HCT116 (cell line): ENCODE results near the gene SEMA4C. TPM values are rescaled to one million over a fixed set of nuclear protein-coding genes. Genes with fewer than 3 reads are reported as not detected.

Experiments
- ATAC-seq: fragments of 200-7000 bp; cut with Tn5 transposase; 2 replicates; pipeline ENCODE4 v1.9.1; 2020; ENCODE audit warnings: mild to moderate bottlenecking, moderate library complexity
- BruUV-seq: library from RNA; stranded (reverse); fragments of 400-500 nt; replicated peaks from 2 replicates; lab custom pipeline; 2021; lab: Mats Ljungman, UMichigan
- CTCF ChIA-PET: fragments of 300-600 bp; sonication (Branson Sonifier 250); formaldehyde crosslinking; loops from one replicate; lab custom pipeline; 2021; ENCODE audit warnings: antibody characterized with exemption; lab: Charles Lee
- POLR2A ChIA-PET: fragments of 300-600, 350-600 bp; sonication (Branson Sonifier 250); formaldehyde crosslinking; loops from one replicate; lab custom pipeline; 2021; ENCODE audit warnings: antibody characterized with exemption; lab: Charles Lee
- RAD21 ChIA-PET, 2 experiments: fragments of 300-600 bp; sonication (Branson Sonifier 250); formaldehyde crosslinking; loops; one replicate each; lab custom pipeline; 2023; ENCODE audit warnings: low total read pairs in 2 of 2; ENCODE audit not compliant: uncharacterized antibody in 2 of 2, unreplicated experiment in 2 of 2, low non-redundant PET in 1 of 2; lab: Charles Lee
- DNase-seq: peaks from one replicate; pipeline ENCODE4 v3.0.0-alpha.2; 2010; ENCODE audit warnings: low read depth, low spot score
- H2AFZ ChIP-seq: fragments of 200-600 bp; shearing (Covaris generic), sonication (generic); 2 replicates; pipeline ENCODE4 v1.6.1; 2017; ENCODE audit warnings: low read depth, mixed run types, mixed read lengths, antibody characterized with exemption, low read length; ENCODE audit not compliant: poor library complexity, severe bottlenecking
- H3K27ac ChIP-seq: 2 replicates; pipeline ENCODE4 v1.5.1; 2012; ENCODE audit warnings: low read depth, low read length
- H3K27me3 ChIP-seq: fragments of 200-600 bp; sonication (generic); 2 replicates; pipeline ENCODE4 v1.6.1; 2016; ENCODE audit warnings: mixed run types, low read length, mixed read lengths; ENCODE audit not compliant: insufficient read depth
- H3K36me3 ChIP-seq, 2 experiments: fragments of 200-500 bp in 1 of 2; fragments of 200-600 bp in 1 of 2; sonication (Bioruptor generic) in 1 of 2; sonication (generic) in 1 of 2; 2 replicates each; pipeline versions ENCODE4 v1.5.1 to v1.6.1; 2014 to 2016; ENCODE audit warnings: low read length in 2 of 2, inconsistent platforms in 1 of 2, mixed read lengths in 1 of 2, mixed run types in 1 of 2; ENCODE audit not compliant: insufficient read depth in 2 of 2, control insufficient read depth in 1 of 2
- H3K4me1 ChIP-seq, 2 experiments: fragments of 200-600 bp in 1 of 2; sonication (generic) in 1 of 2; 2 replicates each; pipeline versions ENCODE4 v1.5.1 to v1.6.1; 2012 to 2017; ENCODE audit warnings: low read length in 2 of 2, inconsistent platforms in 1 of 2, mild to moderate bottlenecking in 1 of 2, mixed read lengths in 1 of 2, mixed run types in 1 of 2, moderate library complexity in 1 of 2; ENCODE audit not compliant: insufficient read depth in 2 of 2, control insufficient read depth in 1 of 2
- H3K4me2 ChIP-seq: fragments of 200-600 bp; sonication (generic); 2 replicates; pipeline ENCODE4 v1.6.1; 2017; ENCODE audit warnings: mixed run types, low read length, mixed read lengths
- H3K4me3 ChIP-seq, 2 experiments: fragments of 200-600 bp in 1 of 2; sonication (generic) in 1 of 2; replicated peaks in 1 of 2; 2 replicates each; pipeline ENCODE4 v1.5.1; 2011 to 2016; ENCODE audit warnings: low read length in 2 of 2, control low read depth in 1 of 2, low read depth in 1 of 2, mild to moderate bottlenecking in 1 of 2, mixed read lengths in 1 of 2, mixed run types in 1 of 2
- H3K79me2 ChIP-seq: fragments of 200-600 bp; sonication (generic); 2 replicates; pipeline ENCODE4 v1.6.1; 2017; ENCODE audit warnings: mild to moderate bottlenecking, mixed run types, low read length, moderate library complexity, mixed read lengths; ENCODE audit not compliant: insufficient read depth
- H3K9ac ChIP-seq: fragments of 200-600 bp; sonication (generic); 2 replicates; pipeline ENCODE4 v1.6.1; 2016; ENCODE audit warnings: low read length, mixed read lengths
- H3K9me2 ChIP-seq: fragments of 200-600 bp; sonication (generic), shearing (Covaris generic); 2 replicates; pipeline ENCODE4 v1.6.1; 2017; ENCODE audit warnings: mixed run types, mild to moderate bottlenecking, moderate library complexity; ENCODE audit not compliant: insufficient read depth
- H3K9me3 ChIP-seq, 2 experiments: fragments of 200-500 bp in 1 of 2; fragments of 200-600 bp in 1 of 2; sonication (Bioruptor generic) in 1 of 2; sonication (generic) in 1 of 2; 2 replicates each; pipeline ENCODE4 v1.6.1; 2014 to 2017; ENCODE audit warnings: low read length in 2 of 2, mixed read lengths in 2 of 2, inconsistent platforms in 1 of 2, low read depth in 1 of 2, mild to moderate bottlenecking in 1 of 2, mixed run types in 1 of 2, moderate library complexity in 1 of 2; ENCODE audit not compliant: control insufficient read depth in 1 of 2, insufficient read depth in 1 of 2
- H4K20me1 ChIP-seq: fragments of 200-600 bp; sonication (generic), shearing (Covaris generic); 2 replicates; pipeline ENCODE4 v1.6.1; 2017; ENCODE audit warnings: mixed run types, mild to moderate bottlenecking, moderate library complexity; ENCODE audit not compliant: insufficient read depth
- CBX3 ChIP-seq: IDR thresholded peaks from 2 replicates; pipeline ENCODE4 v1.6.1; 2012; ENCODE audit warnings: low read depth
- CEBPB ChIP-seq: IDR thresholded peaks from 2 replicates; pipeline ENCODE4 v1.6.1; 2012; ENCODE audit warnings: low read depth
- JUND ChIP-seq: IDR thresholded peaks from 2 replicates; pipeline ENCODE4 v1.6.1; 2012
- SP1 ChIP-seq: IDR thresholded peaks from 2 replicates; pipeline ENCODE4 v1.6.1; 2012; ENCODE audit warnings: low read depth
- YY1 ChIP-seq: IDR thresholded peaks from 2 replicates; pipeline ENCODE4 v1.6.1; 2011; ENCODE audit warnings: low read length, low read depth, moderate library complexity, mild to moderate bottlenecking; ENCODE audit not compliant: insufficient replicate concordance; ENCODE audit errors: extremely low read depth
- intact Hi-C: fragments of 100-400 bp; cut with micrococcal nuclease; formaldehyde crosslinking; loops from 2 replicates; pipeline ENCODE4 v1.10.0; 2022
- total RNA-seq: library from RNA; stranded (reverse); gene quantifications from one replicate; pipeline ENCODE4 v1.2.1, GENCODE V29; 2021; ENCODE audit not compliant: unreplicated experiment
- TF ChIP-seq, protein P1 (sequence below), 3 experiments: fragments of 200-600 bp in 1 of 3; sonication (generic) in 1 of 3; IDR thresholded peaks in 2 of 3; conservative IDR thresholded peaks in 1 of 3; 2 replicates each; pipeline ENCODE4 v1.5.1; 2012 to 2017; ENCODE audit warnings: low read depth in 2 of 3, low read length in 2 of 3, antibody characterized with exemption in 1 of 3, borderline replicate concordance in 1 of 3, control low read depth in 1 of 3, mild to moderate bottlenecking in 1 of 3, mixed read lengths in 1 of 3, mixed run types in 1 of 3, moderate library complexity in 1 of 3; ENCODE audit not compliant: insufficient read depth in 1 of 3
- TF ChIP-seq, protein P2 (sequence below): IDR thresholded peaks from 2 replicates; pipeline ENCODE4 v1.6.1; 2012; ENCODE audit warnings: low read depth
- TF ChIP-seq, protein P3 (sequence below): IDR thresholded peaks from 2 replicates; pipeline ENCODE4 v1.6.1; 2011; ENCODE audit warnings: mild to moderate bottlenecking, low read length, moderate library complexity; ENCODE audit not compliant: insufficient replicate concordance; ENCODE audit errors: extremely low read depth

Gene SEMA4C
- total RNA-seq, 1 experiment from 2014 or later, result 25.4 TPM

DNA sequence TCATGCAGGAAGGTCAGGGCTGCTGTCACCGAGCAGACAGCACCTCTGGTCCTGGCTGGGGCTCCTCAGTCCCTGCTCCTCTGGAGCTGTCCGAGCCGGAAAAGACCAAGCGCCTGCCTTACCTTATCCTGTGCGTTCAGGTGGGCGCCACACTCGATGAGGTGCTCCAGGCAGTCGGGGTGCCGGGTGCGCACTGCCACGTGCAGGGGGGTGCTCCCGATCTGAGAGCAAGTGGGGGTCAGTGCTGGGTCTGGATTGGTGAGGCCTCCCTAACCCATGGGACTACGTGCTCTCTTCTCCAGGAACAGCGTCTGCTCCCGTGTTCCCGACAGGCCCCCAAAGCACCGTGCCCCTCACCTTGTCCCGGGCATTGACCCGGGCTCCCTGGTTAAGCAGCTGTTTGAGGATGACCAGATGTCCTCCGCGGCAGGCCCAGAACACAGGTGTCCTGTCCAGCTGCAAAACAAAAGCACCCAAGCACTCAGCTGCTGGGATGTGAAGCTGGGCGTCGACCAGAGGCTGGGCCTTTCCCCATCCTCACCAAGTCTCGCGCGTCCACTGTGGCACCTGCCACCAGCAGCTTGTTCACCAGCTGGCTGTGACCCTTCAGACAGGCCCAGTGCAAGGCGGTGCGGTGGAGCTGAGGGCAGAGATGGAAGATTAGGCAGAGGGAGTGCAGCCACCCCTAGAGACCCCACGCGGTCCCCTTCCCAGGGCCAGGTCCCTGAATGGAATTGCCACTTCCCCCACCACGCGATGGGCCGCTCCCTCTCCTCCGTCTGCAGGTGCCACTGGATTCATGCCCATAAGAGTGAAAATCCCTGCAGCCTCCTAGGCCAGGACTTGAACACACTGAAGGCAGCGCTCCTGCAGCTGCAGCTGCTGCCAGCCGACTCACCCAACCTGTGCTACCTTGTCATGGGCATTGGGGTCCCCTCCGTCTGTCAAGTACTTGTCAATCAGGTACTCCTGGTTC is 29.7 kb downstream of the SEMA4C start:
- ChIA-PET RAD21 (no interaction called here), POLR2A (no interaction called here)
- BruUV-seq, result no TSS peak
- no peak overlapping the region for H3K9ac ChIP-seq
- H3K4me3 ChIP-seq, result no peak overlapping the region
- H3K4me2 ChIP-seq, result no peak overlapping the region
- intact Hi-C loops, result no loop called here
- no peak overlapping the region for H3K27ac ChIP-seq
- no peak for TF ChIP-seq JUND
- no peak for TF ChIP-seq CEBPB
- TF ChIP-seq, protein P1, sequence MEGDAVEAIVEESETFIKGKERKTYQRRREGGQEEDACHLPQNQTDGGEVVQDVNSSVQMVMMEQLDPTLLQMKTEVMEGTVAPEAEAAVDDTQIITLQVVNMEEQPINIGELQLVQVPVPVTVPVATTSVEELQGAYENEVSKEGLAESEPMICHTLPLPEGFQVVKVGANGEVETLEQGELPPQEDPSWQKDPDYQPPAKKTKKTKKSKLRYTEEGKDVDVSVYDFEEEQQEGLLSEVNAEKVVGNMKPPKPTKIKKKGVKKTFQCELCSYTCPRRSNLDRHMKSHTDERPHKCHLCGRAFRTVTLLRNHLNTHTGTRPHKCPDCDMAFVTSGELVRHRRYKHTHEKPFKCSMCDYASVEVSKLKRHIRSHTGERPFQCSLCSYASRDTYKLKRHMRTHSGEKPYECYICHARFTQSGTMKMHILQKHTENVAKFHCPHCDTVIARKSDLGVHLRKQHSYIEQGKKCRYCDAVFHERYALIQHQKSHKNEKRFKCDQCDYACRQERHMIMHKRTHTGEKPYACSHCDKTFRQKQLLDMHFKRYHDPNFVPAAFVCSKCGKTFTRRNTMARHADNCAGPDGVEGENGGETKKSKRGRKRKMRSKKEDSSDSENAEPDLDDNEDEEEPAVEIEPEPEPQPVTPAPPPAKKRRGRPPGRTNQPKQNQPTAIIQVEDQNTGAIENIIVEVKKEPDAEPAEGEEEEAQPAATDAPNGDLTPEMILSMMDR (IDR thresholded peaks at IDR 0.05 in 2 of 3, conservative IDR thresholded peaks at IDR 0.05 in 1 of 3; ENCODE audit: borderline replicate concordance in 1 of 3, insufficient read depth in 1 of 3, low read depth in 2 of 3, low read length in 2 of 3), result no peak
- TF ChIP-seq SP1, result no peak
- TF ChIP-seq CBX3, result no peak
- TF ChIP-seq, protein P2, sequence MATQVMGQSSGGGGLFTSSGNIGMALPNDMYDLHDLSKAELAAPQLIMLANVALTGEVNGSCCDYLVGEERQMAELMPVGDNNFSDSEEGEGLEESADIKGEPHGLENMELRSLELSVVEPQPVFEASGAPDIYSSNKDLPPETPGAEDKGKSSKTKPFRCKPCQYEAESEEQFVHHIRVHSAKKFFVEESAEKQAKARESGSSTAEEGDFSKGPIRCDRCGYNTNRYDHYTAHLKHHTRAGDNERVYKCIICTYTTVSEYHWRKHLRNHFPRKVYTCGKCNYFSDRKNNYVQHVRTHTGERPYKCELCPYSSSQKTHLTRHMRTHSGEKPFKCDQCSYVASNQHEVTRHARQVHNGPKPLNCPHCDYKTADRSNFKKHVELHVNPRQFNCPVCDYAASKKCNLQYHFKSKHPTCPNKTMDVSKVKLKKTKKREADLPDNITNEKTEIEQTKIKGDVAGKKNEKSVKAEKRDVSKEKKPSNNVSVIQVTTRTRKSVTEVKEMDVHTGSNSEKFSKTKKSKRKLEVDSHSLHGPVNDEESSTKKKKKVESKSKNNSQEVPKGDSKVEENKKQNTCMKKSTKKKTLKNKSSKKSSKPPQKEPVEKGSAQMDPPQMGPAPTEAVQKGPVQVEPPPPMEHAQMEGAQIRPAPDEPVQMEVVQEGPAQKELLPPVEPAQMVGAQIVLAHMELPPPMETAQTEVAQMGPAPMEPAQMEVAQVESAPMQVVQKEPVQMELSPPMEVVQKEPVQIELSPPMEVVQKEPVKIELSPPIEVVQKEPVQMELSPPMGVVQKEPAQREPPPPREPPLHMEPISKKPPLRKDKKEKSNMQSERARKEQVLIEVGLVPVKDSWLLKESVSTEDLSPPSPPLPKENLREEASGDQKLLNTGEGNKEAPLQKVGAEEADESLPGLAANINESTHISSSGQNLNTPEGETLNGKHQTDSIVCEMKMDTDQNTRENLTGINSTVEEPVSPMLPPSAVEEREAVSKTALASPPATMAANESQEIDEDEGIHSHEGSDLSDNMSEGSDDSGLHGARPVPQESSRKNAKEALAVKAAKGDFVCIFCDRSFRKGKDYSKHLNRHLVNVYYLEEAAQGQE, result no peak
- TF ChIP-seq, protein P3, sequence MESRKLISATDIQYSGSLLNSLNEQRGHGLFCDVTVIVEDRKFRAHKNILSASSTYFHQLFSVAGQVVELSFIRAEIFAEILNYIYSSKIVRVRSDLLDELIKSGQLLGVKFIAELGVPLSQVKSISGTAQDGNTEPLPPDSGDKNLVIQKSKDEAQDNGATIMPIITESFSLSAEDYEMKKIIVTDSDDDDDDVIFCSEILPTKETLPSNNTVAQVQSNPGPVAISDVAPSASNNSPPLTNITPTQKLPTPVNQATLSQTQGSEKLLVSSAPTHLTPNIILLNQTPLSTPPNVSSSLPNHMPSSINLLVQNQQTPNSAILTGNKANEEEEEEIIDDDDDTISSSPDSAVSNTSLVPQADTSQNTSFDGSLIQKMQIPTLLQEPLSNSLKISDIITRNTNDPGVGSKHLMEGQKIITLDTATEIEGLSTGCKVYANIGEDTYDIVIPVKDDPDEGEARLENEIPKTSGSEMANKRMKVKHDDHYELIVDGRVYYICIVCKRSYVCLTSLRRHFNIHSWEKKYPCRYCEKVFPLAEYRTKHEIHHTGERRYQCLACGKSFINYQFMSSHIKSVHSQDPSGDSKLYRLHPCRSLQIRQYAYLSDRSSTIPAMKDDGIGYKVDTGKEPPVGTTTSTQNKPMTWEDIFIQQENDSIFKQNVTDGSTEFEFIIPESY, result no peak
- no peak for TF ChIP-seq YY1
- TF ChIP-seq, all 23 proteins: peak for 0
- ATAC-seq (no peak), DNase-seq (no peak)
- CTCF ChIA-PET, result no interaction called here
- no peaks in the 10 kb centered on the region for H3K79me2 ChIP-seq
- H3K27me3 ChIP-seq, result no peaks in the 10 kb centered on the region
- H4K20me1 ChIP-seq, result no peaks in the 10 kb centered on the region
- H2AFZ ChIP-seq, result no peak overlapping the region
- no peaks in the 10 kb centered on the region for H3K4me1 ChIP-seq
- H3K9me2 ChIP-seq, result no peaks in the 10 kb centered on the region
- no peaks in the 10 kb centered on the region for H3K9me3 ChIP-seq
- H3K36me3 ChIP-seq, result 0 out of 4 replicates have a peak, but pooled peaks cover 0 to 4% of the 10 kb centered on the region in 2 experiments
